Kidney (tissue), 14 donors: ENCODE data around the gene CPT1C. TPM values are rescaled to one million over a fixed set of nuclear protein-coding genes. Genes with fewer than 3 reads are reported as not detected.
A peak's percentile ranks its signal among the peaks of the same experiment; 100 is the strongest.

ENCODE experiments used
- DNase-seq, 5 donors: peaks; one replicate each; pipeline ENCODE4 v3.0.0-alpha.2; 2013 to 2020
- FAIRE-seq: peaks from 2 replicates; lab custom pipeline; 2012; peaks lifted over from hg19 to GRCh38; lab: Jason Lieb, UNC
- H3K27ac ChIP-seq, 2 donors: one replicate each; pipeline ENCODE4 v1.7.0; 2013; ENCODE audit warnings: low read depth in 2 of 2, low read length in 2 of 2, inconsistent platforms in 1 of 2
- H3K27me3 ChIP-seq: one replicate; pipeline ENCODE4 v1.7.1; 2013; ENCODE audit warnings: low read length, inconsistent platforms; ENCODE audit not compliant: control insufficient read depth, insufficient read depth
- H3K36me3 ChIP-seq, 3 donors: one replicate each; pipeline versions ENCODE4 v1.7.0 to v1.7.1; 2013; ENCODE audit warnings: low read length in 3 of 3, control low read depth in 1 of 3, inconsistent platforms in 1 of 3; ENCODE audit not compliant: insufficient read depth in 3 of 3, control insufficient read depth in 2 of 3
- H3K4me1 ChIP-seq, 3 donors: one replicate each; pipeline versions ENCODE4 v1.7.0 to v1.7.1; 2013; ENCODE audit warnings: low read length in 3 of 3, inconsistent platforms in 1 of 3, low read depth in 1 of 3; ENCODE audit not compliant: control insufficient read depth in 2 of 3, insufficient read depth in 2 of 3
- H3K4me3 ChIP-seq, 3 donors: one replicate each; pipeline versions ENCODE4 v1.7.0 to v1.8.1; 2013; ENCODE audit warnings: low read length in 3 of 3, control low read depth in 1 of 3, inconsistent platforms in 1 of 3
- H3K9ac ChIP-seq, 3 donors: one replicate each; pipeline versions ENCODE4 v1.7.0 to v1.7.1; 2013; ENCODE audit warnings: low read length in 3 of 3, control low read depth in 1 of 3, inconsistent platforms in 1 of 3
- H3K9me3 ChIP-seq, 3 donors: one replicate each; pipeline versions ENCODE4 v1.7.0 to v1.7.1; 2013; ENCODE audit warnings: low read length in 3 of 3, control low read depth in 1 of 3, inconsistent platforms in 1 of 3; ENCODE audit not compliant: control insufficient read depth in 2 of 3, insufficient read depth in 1 of 3
- CTCF ChIP-seq: IDR thresholded peaks from 3 replicates; pipeline ENCODE4 v1.5.1; 2012; ENCODE audit warnings: mild to moderate bottlenecking, moderate library complexity, borderline replicate concordance; ENCODE audit not compliant: insufficient read depth; ENCODE audit errors: extremely low read depth
- intact Hi-C: fragments of 100-400 bp; cut with DNase I; formaldehyde crosslinking; loops from one replicate; pipeline ENCODE4 v1.11.1; 2022
- polyA plus RNA-seq: library from polyadenylated mRNA; stranded (reverse); fragments of 350-450 nt; fragmentation: Illumina TruSeq; extraction: RNeasy Lipid Tissue Mini Kit (QIAGEN cat#74804); gene quantifications from one replicate; pipeline ENCODE4 v1.2.3, GENCODE V29; 2014; ENCODE audit warnings: low read depth, low replicate concordance; ENCODE audit not compliant: insufficient read depth
- total RNA-seq: library from RNA; stranded (reverse); fragmentation: NEBNext Ultra II Directional; extraction: Animal tissue kit (Norgen Biotek cat#: 25700); gene quantifications from one replicate; pipeline ENCODE4 v1.2.1, GENCODE V29; 2021
- donor health status: control.
- donor health status: control.
- donor health status: control.
- donor health status: control.
- donor health status: control.
- donor health status: DM: yes; HTN: yes; CAD: no.
- donor health status: Normal renal cell carcinoma (clear cell type).

Gene CPT1C
- total and polyA plus RNA-seq, 2 donors from 2014 or later, result 2.6 to 6.0 TPM

DNA sequence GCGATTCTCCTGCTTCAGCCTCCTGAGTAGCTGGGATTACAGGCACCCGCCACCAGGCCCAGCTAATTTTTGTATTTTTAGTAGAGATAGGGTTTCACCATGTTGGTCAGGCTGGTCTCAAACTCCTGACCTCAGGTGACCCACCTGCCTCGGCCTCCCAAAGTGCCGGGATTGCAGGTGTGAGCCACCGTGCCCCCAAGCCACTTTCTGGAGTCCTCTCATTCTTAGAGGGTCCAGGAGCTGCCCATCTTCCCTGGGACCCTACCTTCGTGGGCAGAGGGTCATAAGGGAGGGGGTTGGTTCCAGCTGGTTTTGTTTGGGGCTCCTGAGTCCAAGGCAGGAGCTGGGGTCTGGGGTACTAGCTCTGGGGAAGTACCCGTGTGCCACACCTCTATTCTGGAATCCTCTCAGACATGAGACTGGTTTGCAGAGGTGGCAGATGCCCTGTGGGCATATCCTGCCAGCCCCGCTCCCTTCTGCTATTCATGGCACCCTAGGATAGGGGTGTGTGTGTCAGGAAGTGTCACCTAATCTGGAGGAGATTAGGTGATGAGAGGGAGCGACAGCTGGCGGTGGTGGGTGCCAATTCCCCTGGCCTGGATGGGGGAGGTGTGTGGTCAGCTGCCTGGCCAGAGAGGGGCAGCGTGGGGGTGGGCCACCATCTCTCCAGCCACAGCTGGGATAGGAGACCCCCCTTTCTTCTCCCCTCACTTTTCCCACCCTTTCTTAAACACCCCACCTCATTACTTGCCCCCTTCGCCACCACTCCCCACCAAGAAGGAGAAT is 11.7 kb upstream of the CPT1C start:
- Histone ChIP-seq H3K4me3 (no peak overlapping the region), H3K4me1 (peaks cover 0 to 17% (median 6%) of the 10 kb centered on the region in 3 donors), H3K27ac (no peak overlapping the region), H3K9me3 (no peaks in the 10 kb centered on the region), H3K27me3 (no peaks in the 10 kb centered on the region), H3K36me3 (peaks cover 0 to 14% (median 12%) of the 10 kb centered on the region in 3 donors), H3K9ac (no peak overlapping the region)
- DNase-seq (peak in 1 of 5 donors; percentile 66), FAIRE-seq (no peak)
- no peak for TF ChIP-seq CTCF
- intact Hi-C loops, result no loop called here

GRCh38 chr19:49679771-49680413 is 11.0 kb upstream of the CPT1C start:
- peaks cover 0 to 15% (median 13%) of the 10 kb centered on the region in 3 donors for H3K36me3 ChIP-seq

DNA sequence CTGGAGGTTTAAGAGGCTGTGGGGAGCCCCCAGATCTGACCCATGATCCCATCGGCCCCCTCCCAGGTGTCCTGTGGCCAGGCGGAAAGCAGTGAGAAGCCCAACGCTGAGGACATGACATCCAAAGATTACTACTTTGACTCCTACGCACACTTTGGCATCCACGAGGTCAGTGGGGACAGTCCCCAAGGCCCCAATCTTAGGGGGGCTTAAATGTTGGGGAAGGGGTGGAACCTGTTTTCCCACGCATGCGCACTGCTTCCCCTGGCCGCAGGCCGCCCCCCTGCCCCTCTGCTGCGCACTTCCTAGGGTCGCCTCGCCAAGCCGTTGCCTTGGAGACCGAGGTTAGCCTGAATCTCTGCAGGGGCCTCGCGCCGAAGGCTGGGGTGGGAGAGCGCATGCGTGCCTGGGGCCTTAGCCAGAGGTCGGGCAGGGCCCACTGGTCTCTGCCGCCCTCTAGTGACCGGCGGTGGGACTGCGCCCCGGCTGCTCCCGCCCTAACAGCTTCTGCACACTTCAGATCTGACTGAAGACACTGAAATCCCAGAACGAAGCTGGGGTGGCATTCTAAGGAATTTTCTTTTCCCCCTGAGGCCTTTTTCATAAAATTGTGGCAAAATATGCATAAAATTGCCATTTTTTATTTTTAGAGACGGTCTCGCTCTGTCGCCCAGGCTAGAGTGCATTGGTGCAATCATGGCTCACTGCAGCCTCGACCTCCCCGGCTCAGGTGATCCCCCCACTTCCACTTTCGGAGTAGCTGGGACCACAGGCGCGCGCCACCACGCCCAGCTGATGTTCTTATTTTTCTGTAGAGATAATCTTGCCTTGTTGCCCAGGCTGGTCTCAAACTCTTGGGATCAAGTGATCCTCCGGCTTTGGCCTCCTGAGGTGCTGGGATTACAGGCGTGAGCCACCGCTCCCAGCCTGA is 10.2 kb upstream of the CPT1C start:
- FAIRE-seq, result no peak

More at GRCh38 chr19:49679771-49680413, 11.0 kb upstream of the CPT1C start:
- H3K9me3 ChIP-seq, result no peaks in the 10 kb centered on the region
- no peak for TF ChIP-seq CTCF
- H3K4me1 ChIP-seq, result peaks cover 0 to 17% (median 6%) of the 10 kb centered on the region in 3 donors
- FAIRE-seq (no peak), DNase-seq (peak in 2 of 5 donors; percentile 35 to 76)
- intact Hi-C loops, result no loop called here
- H3K27me3 ChIP-seq, result no peaks in the 10 kb centered on the region
- no peak overlapping the region for H3K4me3 ChIP-seq
- H3K27ac ChIP-seq, result no peak overlapping the region
- peak overlapping the region in 1 of 3 donors; percentile 10 for H3K9ac ChIP-seq

More for the DNA sequence above, 10.2 kb upstream of the CPT1C start:
- peaks cover 0 to 18% (median 15%) of the 10 kb centered on the region in 3 donors for H3K36me3 ChIP-seq
- H3K4me3 ChIP-seq, result no peak overlapping the region
- H3K9ac ChIP-seq, result peak overlapping the region in 1 of 3 donors; percentile 10
- no peak overlapping the region for H3K27ac ChIP-seq
- intact Hi-C loops, result no loop called here
- H3K27me3 ChIP-seq, result no peaks in the 10 kb centered on the region
- TF ChIP-seq CTCF, result peak; percentile 99
- peak; percentile 95 to 98 (median 97) for DNase-seq
- H3K9me3 ChIP-seq, result no peaks in the 10 kb centered on the region
- peaks cover 0 to 17% (median 6%) of the 10 kb centered on the region in 3 donors for H3K4me1 ChIP-seq
